ENCODE results near the gene DTNB. TPM values are rescaled to one million over a fixed set of nuclear protein-coding genes. Genes with fewer than 3 reads are reported as not detected.

The DTNB gene
- total RNA-seq, 1 donor from 2014 or later: 12.0 TPM

GRCh38 chr2:25684577-25685473, 11.4 kb upstream of the DTNB start:
- Mint-ChIP-seq H3K4me1 (ENCODE audit: unreplicated experiment) (no peaks in the 10 kb centered on the region), H3K36me3 (ENCODE audit: low read depth, unreplicated experiment) (no peaks in the 10 kb centered on the region), H3K27me3 (ENCODE audit: unreplicated experiment) (no peaks in the 10 kb centered on the region), H3K9me3 (ENCODE audit: unreplicated experiment) (no peaks in the 10 kb centered on the region), H3K4me3 (ENCODE audit: unreplicated experiment) (no peak overlapping the region), H3K27ac (ENCODE audit: unreplicated experiment) (no peak overlapping the region)
- TF ChIP-seq CTCF (IDR thresholded peaks at IDR 0.05; ENCODE audit: unreplicated experiment): no peak
- DNase-seq (ENCODE audit: low spot score): no peak

GRCh38 chr2:25682082-25682481, 8.7 kb upstream of the DTNB start:
- Mint-ChIP-seq H3K27ac (ENCODE audit: unreplicated experiment) (no peak overlapping the region), H3K27me3 (ENCODE audit: unreplicated experiment) (no peaks in the 10 kb centered on the region), H3K4me3 (ENCODE audit: unreplicated experiment) (no peak overlapping the region), H3K9me3 (ENCODE audit: unreplicated experiment) (no peaks in the 10 kb centered on the region), H3K4me1 (ENCODE audit: unreplicated experiment) (no peaks in the 10 kb centered on the region), H3K36me3 (ENCODE audit: low read depth, unreplicated experiment) (no peaks in the 10 kb centered on the region)
- DNase-seq (ENCODE audit: low spot score): no peak
- no peak for TF ChIP-seq CTCF (IDR thresholded peaks at IDR 0.05; ENCODE audit: unreplicated experiment)

GRCh38 chr2:25677877-25678276, 4.5 kb upstream of the DTNB start:
- Mint-ChIP-seq H3K4me3 (ENCODE audit: unreplicated experiment) (no peak overlapping the region), H3K36me3 (ENCODE audit: low read depth, unreplicated experiment) (no peaks in the 10 kb centered on the region), H3K27me3 (ENCODE audit: unreplicated experiment) (peaks cover 3% of the 10 kb centered on the region), H3K4me1 (ENCODE audit: unreplicated experiment) (no peaks in the 10 kb centered on the region), H3K9me3 (ENCODE audit: unreplicated experiment) (no peaks in the 10 kb centered on the region), H3K27ac (ENCODE audit: unreplicated experiment) (no peak overlapping the region)
- no peak for DNase-seq (ENCODE audit: low spot score)
- TF ChIP-seq CTCF (IDR thresholded peaks at IDR 0.05; ENCODE audit: unreplicated experiment): no peak

- Mint-ChIP-seq H3K27ac (ENCODE audit: unreplicated experiment) (no peak overlapping the region), H3K4me3 (ENCODE audit: unreplicated experiment) (peak overlapping the region; percentile 71)
Measured at GRCh38 chr2:25674077-25674362, 643 bp upstream of the DTNB start.

More at GRCh38 chr2:25674077-25674362, 643 bp upstream of the DTNB start:
- Mint-ChIP-seq H3K9me3 (ENCODE audit: unreplicated experiment) (no peaks in the 10 kb centered on the region), H3K27me3 (ENCODE audit: unreplicated experiment) (peaks cover 3% of the 10 kb centered on the region), H3K4me1 (ENCODE audit: unreplicated experiment) (peaks cover 3% of the 10 kb centered on the region), H3K36me3 (ENCODE audit: low read depth, unreplicated experiment) (no peaks in the 10 kb centered on the region)
- no peak for TF ChIP-seq CTCF (IDR thresholded peaks at IDR 0.05; ENCODE audit: unreplicated experiment)
- DNase-seq (ENCODE audit: low spot score): no peak

All from endothelial cell (in vitro differentiated cells).